AG09319 (cell line): Measurements from ENCODE around the gene PI16.

Experiments used
- DNase-seq: peaks from one replicate; pipeline ENCODE4 v3.0.0-alpha.2; 2010; ENCODE audit warnings: low read depth; ENCODE audit errors: extremely low read depth
- TF ChIP-seq, protein P1 (sequence below): IDR thresholded peaks from 2 replicates; pipeline ENCODE4 v1.5.1; 2011; ENCODE audit warnings: low read depth, mild to moderate bottlenecking, inconsistent platforms, low read length, moderate library complexity

Gene PI16

DNA sequence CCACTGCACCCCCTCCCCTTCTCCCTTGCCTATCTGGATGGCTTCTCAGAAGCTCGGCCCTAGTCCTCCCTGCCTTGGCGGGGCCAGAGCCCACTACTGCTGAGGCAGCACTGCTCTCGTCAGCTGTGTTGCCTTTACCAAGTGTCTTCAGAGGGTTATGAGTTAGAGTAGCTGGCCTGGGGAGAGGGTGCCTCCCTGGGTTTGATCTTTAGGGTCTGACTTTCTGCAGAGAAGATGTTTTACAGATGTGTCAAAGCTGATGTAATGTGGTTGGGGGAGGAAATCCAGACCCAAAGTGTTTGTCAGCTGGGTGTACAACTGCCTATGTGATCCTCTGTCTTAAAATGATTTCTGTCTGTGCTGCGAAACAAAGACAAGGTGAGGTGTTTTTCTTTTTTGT lies 30.4 kb upstream of the PI16 start:
- TF ChIP-seq, protein P1, sequence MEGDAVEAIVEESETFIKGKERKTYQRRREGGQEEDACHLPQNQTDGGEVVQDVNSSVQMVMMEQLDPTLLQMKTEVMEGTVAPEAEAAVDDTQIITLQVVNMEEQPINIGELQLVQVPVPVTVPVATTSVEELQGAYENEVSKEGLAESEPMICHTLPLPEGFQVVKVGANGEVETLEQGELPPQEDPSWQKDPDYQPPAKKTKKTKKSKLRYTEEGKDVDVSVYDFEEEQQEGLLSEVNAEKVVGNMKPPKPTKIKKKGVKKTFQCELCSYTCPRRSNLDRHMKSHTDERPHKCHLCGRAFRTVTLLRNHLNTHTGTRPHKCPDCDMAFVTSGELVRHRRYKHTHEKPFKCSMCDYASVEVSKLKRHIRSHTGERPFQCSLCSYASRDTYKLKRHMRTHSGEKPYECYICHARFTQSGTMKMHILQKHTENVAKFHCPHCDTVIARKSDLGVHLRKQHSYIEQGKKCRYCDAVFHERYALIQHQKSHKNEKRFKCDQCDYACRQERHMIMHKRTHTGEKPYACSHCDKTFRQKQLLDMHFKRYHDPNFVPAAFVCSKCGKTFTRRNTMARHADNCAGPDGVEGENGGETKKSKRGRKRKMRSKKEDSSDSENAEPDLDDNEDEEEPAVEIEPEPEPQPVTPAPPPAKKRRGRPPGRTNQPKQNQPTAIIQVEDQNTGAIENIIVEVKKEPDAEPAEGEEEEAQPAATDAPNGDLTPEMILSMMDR = no peak
- no peak for DNase-seq

DNA sequence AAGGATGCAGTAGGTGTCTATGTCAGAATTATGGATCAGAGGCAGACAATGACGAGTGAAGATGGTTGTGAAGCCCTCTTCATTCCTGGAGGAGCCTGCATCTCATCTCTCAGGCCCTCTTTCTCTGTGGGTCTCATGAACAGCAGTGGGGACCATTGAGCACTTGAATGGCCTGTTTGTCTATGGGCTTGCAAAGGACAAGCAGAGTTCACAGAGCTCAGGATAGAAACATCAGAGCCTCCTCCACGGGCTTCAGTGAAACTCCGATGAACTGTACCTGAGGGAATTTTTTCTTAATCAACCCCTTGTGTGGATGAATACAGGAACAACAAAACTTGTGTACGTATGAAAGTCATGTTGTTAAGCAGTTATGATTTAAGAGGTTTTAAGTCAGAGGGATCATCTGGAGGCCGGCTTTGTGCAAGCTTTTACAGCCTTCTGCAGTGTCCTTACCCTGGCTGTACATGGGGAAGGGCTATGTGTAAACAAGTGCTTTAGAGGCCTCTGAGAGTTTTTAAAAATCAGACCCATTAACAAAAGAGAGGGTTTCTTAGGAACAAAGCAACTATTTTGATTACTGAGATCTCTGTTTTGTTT lies 29.7 kb upstream of the PI16 start:
- TF ChIP-seq, protein P1 = no peak
- DNase-seq = no peak

DNA sequence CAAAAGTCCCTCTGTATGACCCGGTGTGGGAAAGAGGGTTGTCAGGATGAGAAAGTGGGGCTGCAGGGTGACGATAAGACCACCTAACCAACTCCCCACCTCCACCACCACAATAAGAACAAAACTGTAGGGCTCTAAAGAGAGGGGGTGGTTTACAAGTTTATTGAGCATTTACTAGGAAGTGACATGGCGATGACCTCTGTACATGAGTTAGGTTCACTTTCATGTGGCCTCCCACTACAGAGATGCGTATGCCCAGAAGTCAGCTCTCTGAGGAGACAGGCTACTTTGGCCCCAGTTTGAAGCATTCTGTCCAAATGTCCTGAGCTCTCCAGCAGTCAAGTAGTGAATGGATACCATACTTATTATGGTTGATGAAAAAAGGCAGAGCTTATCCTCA lies 28.7 kb upstream of the PI16 start:
- no peak for DNase-seq
- TF ChIP-seq, protein P1 = no peak

DNA sequence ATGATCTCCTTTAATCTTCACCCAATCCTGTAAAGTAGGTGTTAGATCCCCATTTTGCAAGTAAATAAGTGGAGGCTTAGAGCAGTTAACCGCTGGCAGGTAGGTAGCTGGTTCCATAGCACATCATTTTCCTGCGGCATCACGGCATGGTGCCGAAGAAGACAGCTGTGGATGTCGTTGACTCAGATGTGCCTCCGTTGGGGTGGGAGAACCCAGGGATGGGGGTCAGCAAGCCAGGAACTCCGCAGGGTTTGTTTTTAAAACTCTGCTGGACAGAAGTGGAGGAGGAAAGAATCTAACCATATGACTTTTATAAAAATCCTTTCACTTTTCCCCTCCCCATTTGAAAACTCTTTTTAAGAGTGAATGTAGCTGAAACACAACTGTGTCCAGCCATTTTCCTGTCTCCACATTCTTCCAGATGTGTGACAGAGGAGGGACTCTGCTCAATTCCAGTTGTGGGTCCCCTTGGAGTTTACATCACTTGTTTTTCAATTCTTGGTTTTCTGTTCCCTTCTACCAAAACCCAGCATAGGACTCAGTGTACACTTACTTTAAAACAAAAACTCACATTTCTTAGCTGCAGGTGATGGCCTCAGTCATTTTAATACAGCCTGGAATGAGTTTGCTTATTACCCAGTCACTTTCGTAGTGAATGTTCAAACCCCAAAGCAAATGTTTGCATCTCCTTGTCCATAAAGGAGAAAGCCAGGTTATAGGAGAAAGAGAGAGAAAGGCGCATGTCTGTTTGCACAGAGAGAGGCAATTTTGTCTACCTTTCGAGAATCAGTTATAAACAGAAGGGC lies 27.6 kb upstream of the PI16 start:
- TF ChIP-seq, protein P1 = no peak
- DNase-seq = no peak

DNA sequence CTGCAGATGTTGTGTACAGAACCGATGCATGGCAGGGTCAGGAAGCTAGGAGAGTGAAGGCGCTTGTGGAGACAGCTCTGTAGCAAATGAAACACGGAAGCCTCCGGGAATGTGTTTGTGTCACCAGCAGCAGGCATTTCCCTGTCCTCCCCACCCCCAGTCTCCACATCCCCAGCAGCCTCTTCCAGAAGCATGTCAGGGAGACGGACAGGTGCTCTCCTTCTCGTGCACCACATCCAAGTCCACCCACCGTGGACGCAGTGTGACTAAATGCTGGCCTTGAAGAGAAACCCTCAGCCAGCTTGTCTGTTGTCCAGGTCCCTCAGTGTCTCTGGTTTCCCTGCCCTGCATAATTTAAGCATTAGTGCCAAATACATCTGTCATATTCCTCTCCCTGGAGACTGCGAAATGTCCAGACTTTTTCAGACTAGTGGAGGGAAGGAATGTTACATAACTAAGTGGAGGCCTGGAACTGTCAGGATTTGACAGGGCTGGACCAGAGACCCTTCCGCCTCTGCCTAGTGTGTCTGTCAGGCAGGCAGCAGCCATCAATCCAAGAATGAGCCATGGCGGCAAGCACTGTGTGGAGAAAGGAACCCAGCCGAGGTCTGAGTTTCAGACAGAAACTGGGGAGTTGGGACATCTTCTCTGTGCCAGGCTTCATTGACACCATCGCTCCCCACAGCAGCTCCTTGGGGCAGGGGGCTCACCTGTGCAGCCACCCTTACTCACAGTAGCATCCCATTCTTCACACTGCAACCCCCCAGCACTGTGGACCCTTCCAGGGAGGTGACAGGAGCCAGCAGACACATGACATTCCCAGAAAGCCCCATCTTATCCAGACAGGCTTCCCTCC lies 26.6 kb upstream of the PI16 start:
- no peak for DNase-seq
- TF ChIP-seq, protein P1 = no peak

DNA sequence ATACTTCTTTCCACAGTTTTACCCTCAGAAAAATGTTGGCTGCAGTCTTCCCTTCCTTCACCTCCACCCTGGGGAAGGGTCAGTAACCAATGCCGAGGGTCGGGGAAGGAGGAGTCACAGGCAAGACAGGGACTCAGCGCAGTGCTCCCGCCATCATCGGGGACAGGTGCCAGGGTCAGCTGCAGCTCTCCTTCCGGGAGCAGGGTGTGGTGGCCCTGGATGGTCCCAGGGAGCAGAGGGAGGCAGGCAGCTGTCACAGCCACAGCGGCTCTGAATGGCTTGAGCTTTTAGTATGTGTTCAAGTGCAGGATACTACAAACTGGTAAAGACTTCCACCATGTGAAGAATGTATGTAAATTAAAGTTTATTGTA lies 26.0 kb upstream of the PI16 start:
- TF ChIP-seq, protein P1 = no peak
- DNase-seq = no peak

DNA sequence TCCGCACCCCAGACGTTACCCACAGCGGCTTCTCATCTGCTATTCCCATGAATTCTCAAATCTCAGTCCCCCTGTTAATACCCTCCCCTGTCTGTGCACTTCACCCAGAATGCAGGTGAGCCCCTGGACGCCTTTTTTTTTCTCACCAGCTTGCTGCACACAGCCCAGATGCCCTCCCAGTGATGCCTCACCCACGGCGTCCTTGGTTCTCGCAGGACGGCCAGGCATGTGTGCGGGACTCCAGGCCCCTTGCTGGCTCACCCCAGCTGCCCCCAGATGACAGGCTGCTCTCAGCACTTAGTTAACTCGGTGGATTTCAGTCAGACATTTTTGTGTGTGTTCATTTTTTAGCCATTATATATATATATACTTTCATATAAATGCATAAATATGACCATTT lies 25.4 kb upstream of the PI16 start:
- TF ChIP-seq, protein P1 = no peak

More for the DNA sequence above, 25.4 kb upstream of the PI16 start:
- DNase-seq = no peak
